WERI-Rb-1 (cell line): ENCODE data around the gene YEATS2.
A peak's percentile ranks its signal among the peaks of the same experiment; 100 is the strongest.
"Not testable (repeated sequence)": the region's sequence is repeated elsewhere in the genome, so short reads cannot be mapped to it uniquely, and the experiment has no call there.

ENCODE experiments used
- DNase-seq: peaks from one replicate; pipeline ENCODE4 v3.0.0-alpha.2; 2020
- H3K27ac ChIP-seq: fragments of 250-450 bp; sonication (Bioruptor Pico); 2 replicates; pipeline ENCODE4 v1.5.1; 2020; ENCODE audit warnings: mild to moderate bottlenecking, moderate library complexity
- H3K27me3 ChIP-seq: fragments of 250-450 bp; sonication (Bioruptor Pico); 2 replicates; pipeline ENCODE4 v1.5.1; 2021; ENCODE audit warnings: mild to moderate bottlenecking, low read depth, moderate library complexity; ENCODE audit not compliant: insufficient read depth, severe bottlenecking
- H3K36me3 ChIP-seq: fragments of 250-450 bp; sonication (Bioruptor Pico); 2 replicates; pipeline ENCODE4 v1.5.1; 2020; ENCODE audit warnings: mild to moderate bottlenecking, moderate library complexity
- H3K4me3 ChIP-seq: 2 replicates; pipeline ENCODE4 v1.5.1; 2011; ENCODE audit warnings: low read depth, mild to moderate bottlenecking, control low read depth, low read length
- H3K9me3 ChIP-seq: fragments of 250-450 bp; sonication (Bioruptor Pico); 2 replicates; pipeline ENCODE4 v1.5.1; 2021; ENCODE audit warnings: mild to moderate bottlenecking, moderate library complexity; ENCODE audit not compliant: severe bottlenecking
- TF ChIP-seq, protein P1 (sequence below): IDR thresholded peaks from 2 replicates; pipeline ENCODE4 v1.5.1; 2011; ENCODE audit warnings: low read depth, mild to moderate bottlenecking, control low read depth, inconsistent platforms, low read length

YEATS2 gene

DNA sequence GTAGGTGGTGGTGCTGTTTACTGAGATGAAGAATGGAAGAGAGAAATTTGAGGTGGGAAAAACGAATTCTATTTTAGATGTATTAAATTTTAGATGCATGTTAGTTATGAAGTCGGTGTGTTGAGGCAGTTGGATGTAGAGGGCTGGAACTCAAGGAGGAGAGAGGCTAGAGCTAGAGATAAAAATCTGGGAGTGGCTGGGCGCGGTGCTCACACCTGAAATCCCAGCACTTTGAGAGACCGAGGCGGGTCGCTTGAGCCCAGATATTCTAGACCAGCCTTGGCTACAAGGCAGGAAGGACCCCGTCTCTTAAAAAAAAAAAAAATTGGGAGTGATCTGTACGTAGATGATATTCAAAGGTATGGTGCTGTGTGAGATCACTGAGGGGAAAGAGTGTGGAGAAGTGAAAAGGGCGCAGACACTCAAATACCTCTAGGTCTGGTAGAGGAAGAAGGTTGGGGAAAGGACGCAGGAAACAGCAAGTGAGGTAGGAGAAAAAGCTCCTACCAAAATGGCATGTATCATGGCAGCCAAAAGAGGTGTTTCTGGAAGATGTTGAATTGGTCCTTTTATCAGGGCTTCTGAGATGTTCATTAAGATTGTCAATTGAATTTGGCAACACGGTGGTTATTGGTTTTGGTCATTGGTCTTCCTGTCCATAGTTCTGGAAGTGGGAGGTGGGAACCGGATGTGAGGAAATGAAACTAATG, 1.8 kb downstream of the YEATS2 start:
- TF ChIP-seq, protein P1, sequence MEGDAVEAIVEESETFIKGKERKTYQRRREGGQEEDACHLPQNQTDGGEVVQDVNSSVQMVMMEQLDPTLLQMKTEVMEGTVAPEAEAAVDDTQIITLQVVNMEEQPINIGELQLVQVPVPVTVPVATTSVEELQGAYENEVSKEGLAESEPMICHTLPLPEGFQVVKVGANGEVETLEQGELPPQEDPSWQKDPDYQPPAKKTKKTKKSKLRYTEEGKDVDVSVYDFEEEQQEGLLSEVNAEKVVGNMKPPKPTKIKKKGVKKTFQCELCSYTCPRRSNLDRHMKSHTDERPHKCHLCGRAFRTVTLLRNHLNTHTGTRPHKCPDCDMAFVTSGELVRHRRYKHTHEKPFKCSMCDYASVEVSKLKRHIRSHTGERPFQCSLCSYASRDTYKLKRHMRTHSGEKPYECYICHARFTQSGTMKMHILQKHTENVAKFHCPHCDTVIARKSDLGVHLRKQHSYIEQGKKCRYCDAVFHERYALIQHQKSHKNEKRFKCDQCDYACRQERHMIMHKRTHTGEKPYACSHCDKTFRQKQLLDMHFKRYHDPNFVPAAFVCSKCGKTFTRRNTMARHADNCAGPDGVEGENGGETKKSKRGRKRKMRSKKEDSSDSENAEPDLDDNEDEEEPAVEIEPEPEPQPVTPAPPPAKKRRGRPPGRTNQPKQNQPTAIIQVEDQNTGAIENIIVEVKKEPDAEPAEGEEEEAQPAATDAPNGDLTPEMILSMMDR, result no peak
- no peak overlapping the region; the same call in 1 of the 2 replicates for H3K27ac ChIP-seq
- H3K27me3 ChIP-seq, result no peaks in the 10 kb centered on the region
- no peaks in the 10 kb centered on the region for H3K9me3 ChIP-seq
- peaks cover 20% of the 10 kb centered on the region for H3K36me3 ChIP-seq
- DNase-seq, result no peak
- H3K4me3 ChIP-seq, result peak overlapping the region; percentile 97

DNA sequence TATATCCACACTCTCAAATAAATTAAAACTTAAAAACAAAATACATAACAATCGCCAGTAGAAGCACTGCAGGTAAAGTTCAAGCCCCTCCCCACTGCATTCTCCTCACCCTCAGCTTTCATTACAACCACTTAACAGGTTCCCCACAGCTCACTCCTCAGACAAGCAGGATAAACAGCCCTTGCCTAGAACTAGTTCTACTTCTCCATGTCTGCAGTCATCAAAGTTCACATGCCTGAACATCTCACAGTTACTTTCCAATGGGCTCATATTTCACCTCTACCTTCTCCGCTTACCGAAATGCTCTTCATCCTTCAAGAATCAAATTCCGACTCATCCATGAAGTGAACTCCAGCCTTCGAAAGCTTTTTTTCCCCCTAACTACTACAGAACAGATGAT, 4.1 kb downstream of the YEATS2 start:
- no peaks in the 10 kb centered on the region for H3K9me3 ChIP-seq
- TF ChIP-seq, protein P1, result no peak
- H3K4me3 ChIP-seq, result no peak overlapping the region
- H3K27me3 ChIP-seq, result no peaks in the 10 kb centered on the region
- DNase-seq, result no peak
- H3K36me3 ChIP-seq, result peaks cover 20% of the 10 kb centered on the region
- H3K27ac ChIP-seq, result no peak overlapping the region

DNA sequence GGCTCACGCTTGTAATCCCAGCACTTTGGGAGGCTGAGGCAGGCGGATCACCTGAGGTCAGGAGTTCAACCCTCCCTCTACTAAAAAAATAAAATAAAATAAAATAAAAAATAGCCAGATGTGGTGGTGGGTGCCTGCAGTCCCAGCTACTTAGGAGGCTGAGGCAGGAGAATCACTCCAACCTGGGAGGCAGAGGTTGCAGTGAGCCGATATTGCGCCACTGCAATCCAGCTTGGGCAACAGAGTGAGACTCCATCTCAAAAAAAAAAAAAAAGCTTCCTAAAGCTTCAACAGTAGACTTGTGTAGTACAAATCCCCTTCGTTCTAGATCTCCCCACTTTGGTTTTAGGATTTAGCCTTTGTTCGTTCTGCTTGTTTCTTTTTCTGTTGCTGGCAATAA, 6.3 kb downstream of the YEATS2 start:
- H3K36me3 ChIP-seq, result peaks cover 14% of the 10 kb centered on the region
- not testable (repeated sequence) for H3K9me3 ChIP-seq, H3K4me3 ChIP-seq, H3K27ac ChIP-seq, H3K27me3 ChIP-seq, DNase-seq

DNA sequence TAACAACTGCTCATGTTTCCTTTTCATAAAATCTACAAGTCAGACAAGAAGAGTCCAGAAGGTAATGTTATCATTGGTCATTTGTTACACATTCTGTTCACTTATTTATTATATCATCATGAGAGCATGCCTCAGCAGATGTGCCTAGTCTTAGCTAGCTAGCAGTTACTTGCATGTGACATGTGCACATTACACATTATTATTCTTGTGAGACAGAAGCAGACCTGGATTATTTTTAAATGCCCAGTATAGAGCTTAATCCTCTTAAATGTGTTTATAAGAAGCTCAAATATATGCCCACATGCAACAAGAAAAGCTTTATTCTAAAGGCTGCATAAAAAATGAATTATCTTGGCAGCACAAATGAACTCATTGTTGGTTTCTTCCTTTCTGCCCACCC, 12.6 kb downstream of the YEATS2 start:
- H3K27ac ChIP-seq, result peak overlapping the region; percentile 29
- peaks cover 7% of the 10 kb centered on the region for H3K36me3 ChIP-seq
- H3K4me3 ChIP-seq, result no peak overlapping the region
- no peaks in the 10 kb centered on the region for H3K27me3 ChIP-seq
- H3K9me3 ChIP-seq, result no peaks in the 10 kb centered on the region
- TF ChIP-seq, protein P1, result no peak
- DNase-seq, result no peak

DNA sequence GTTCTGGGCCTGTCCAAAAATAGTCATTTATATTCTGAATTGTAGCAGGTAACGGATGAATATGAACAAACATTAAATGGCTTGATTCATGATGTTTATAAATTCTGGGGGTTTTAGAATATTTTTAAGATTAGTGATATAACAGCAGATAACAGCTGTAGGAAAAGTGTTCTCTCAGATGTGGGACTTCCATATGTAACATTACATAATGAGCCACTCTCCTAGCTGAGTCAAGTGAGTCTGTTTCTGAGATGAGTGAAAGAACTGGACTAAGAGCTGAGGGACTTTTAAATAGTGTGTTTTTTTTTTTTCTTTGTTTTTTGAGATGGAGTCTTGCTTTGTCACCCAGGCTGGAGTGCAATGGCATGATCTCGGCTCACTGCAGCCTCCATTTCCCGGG, 13.9 kb downstream of the YEATS2 start:
- TF ChIP-seq, protein P1, result no peak
- peaks cover 19% of the 10 kb centered on the region for H3K36me3 ChIP-seq

DNA sequence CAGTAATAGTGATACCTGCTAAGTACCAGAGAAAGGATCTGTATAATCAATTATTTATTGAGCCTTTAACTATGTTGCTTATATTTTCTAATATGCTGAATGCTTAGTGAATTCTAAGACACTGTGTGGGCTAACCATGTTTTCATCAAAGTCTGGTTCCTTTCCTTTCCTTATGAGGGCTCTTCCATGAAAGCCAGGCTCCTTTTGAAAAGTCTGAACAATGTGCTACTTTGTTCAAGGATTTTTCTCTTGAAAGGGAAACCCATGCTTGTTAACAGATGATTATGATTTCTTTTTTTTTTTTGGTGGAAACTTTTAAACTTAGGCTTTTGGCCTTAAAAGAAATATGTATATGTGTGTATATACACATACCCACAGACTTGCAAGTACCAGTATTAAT, 17.0 kb downstream of the YEATS2 start:
- H3K4me3 ChIP-seq, result no peak overlapping the region
- TF ChIP-seq, protein P1, result no peak
- H3K36me3 ChIP-seq, result peaks cover 45% of the 10 kb centered on the region
- no peak overlapping the region for H3K27ac ChIP-seq
- H3K9me3 ChIP-seq, result no peaks in the 10 kb centered on the region
- no peak for DNase-seq
- no peaks in the 10 kb centered on the region for H3K27me3 ChIP-seq

More for the DNA sequence above, 13.9 kb downstream of the YEATS2 start:
- Histone ChIP-seq H3K9me3 (no peaks in the 10 kb centered on the region), H3K4me3 (no peak overlapping the region), H3K27me3 (no peaks in the 10 kb centered on the region), H3K27ac (no peak overlapping the region)
- no peak for DNase-seq
